Kidney (tissue), 14 donors: Measurements from ENCODE around the gene RIMBP2. TPM values are rescaled to one million over a fixed set of nuclear protein-coding genes. Genes with fewer than 3 reads are reported as not detected.
A peak's percentile ranks its signal among the peaks of the same experiment; 100 is the strongest.

Experiments used
- DNase-seq, 5 donors: peaks; one replicate each; pipeline ENCODE4 v3.0.0-alpha.2; 2013 to 2020
- FAIRE-seq: peaks from 2 replicates; lab custom pipeline; 2012; peaks lifted over from hg19 to GRCh38; lab: Jason Lieb, UNC
- H3K27ac ChIP-seq, 2 donors: one replicate each; pipeline ENCODE4 v1.7.0; 2013; ENCODE audit warnings: low read depth in 2 of 2, low read length in 2 of 2, inconsistent platforms in 1 of 2
- H3K27me3 ChIP-seq: one replicate; pipeline ENCODE4 v1.7.1; 2013; ENCODE audit warnings: low read length, inconsistent platforms; ENCODE audit not compliant: control insufficient read depth, insufficient read depth
- H3K36me3 ChIP-seq, 3 donors: one replicate each; pipeline versions ENCODE4 v1.7.0 to v1.7.1; 2013; ENCODE audit warnings: low read length in 3 of 3, control low read depth in 1 of 3, inconsistent platforms in 1 of 3; ENCODE audit not compliant: insufficient read depth in 3 of 3, control insufficient read depth in 2 of 3
- H3K4me1 ChIP-seq, 3 donors: one replicate each; pipeline versions ENCODE4 v1.7.0 to v1.7.1; 2013; ENCODE audit warnings: low read length in 3 of 3, inconsistent platforms in 1 of 3, low read depth in 1 of 3; ENCODE audit not compliant: control insufficient read depth in 2 of 3, insufficient read depth in 2 of 3
- H3K4me3 ChIP-seq, 3 donors: one replicate each; pipeline versions ENCODE4 v1.7.0 to v1.8.1; 2013; ENCODE audit warnings: low read length in 3 of 3, control low read depth in 1 of 3, inconsistent platforms in 1 of 3
- H3K9ac ChIP-seq, 3 donors: one replicate each; pipeline versions ENCODE4 v1.7.0 to v1.7.1; 2013; ENCODE audit warnings: low read length in 3 of 3, control low read depth in 1 of 3, inconsistent platforms in 1 of 3
- H3K9me3 ChIP-seq, 3 donors: one replicate each; pipeline versions ENCODE4 v1.7.0 to v1.7.1; 2013; ENCODE audit warnings: low read length in 3 of 3, control low read depth in 1 of 3, inconsistent platforms in 1 of 3; ENCODE audit not compliant: control insufficient read depth in 2 of 3, insufficient read depth in 1 of 3
- CTCF ChIP-seq: IDR thresholded peaks from 3 replicates; pipeline ENCODE4 v1.5.1; 2012; ENCODE audit warnings: mild to moderate bottlenecking, moderate library complexity, borderline replicate concordance; ENCODE audit not compliant: insufficient read depth; ENCODE audit errors: extremely low read depth
- intact Hi-C: fragments of 100-400 bp; cut with DNase I; formaldehyde crosslinking; loops from one replicate; pipeline ENCODE4 v1.11.1; 2022
- polyA plus RNA-seq: library from polyadenylated mRNA; stranded (reverse); fragments of 350-450 nt; fragmentation: Illumina TruSeq; extraction: RNeasy Lipid Tissue Mini Kit (QIAGEN cat#74804); gene quantifications from one replicate; pipeline ENCODE4 v1.2.3, GENCODE V29; 2014; ENCODE audit warnings: low read depth, low replicate concordance; ENCODE audit not compliant: insufficient read depth
- total RNA-seq: library from RNA; stranded (reverse); fragmentation: NEBNext Ultra II Directional; extraction: Animal tissue kit (Norgen Biotek cat#: 25700); gene quantifications from one replicate; pipeline ENCODE4 v1.2.1, GENCODE V29; 2021
- donor health status: control.
- donor health status: control.
- donor health status: control.
- donor health status: control.
- donor health status: control.
- donor health status: DM: yes; HTN: yes; CAD: no.
- donor health status: Normal renal cell carcinoma (clear cell type).

The RIMBP2 gene
- total and polyA plus RNA-seq, 2 donors from 2014 or later, result 2.8 to 51.7 TPM

GRCh38 chr12:130671556-130671955, 44.5 kb downstream of the RIMBP2 start:
- Histone ChIP-seq H3K4me3 (no peak overlapping the region), H3K27me3 (no peaks in the 10 kb centered on the region), H3K27ac (no peak overlapping the region), H3K4me1 (no peaks in the 10 kb centered on the region), H3K9ac (no peak overlapping the region), H3K9me3 (peaks cover 0 to 12% (median 0%) of the 10 kb centered on the region in 3 donors), H3K36me3 (no peaks in the 10 kb centered on the region)
- FAIRE-seq (no peak), DNase-seq (peak in 1 of 5 donors; percentile 34)
- no peak for TF ChIP-seq CTCF
- intact Hi-C loops, result no loop called here

- H3K9ac ChIP-seq, result no peak overlapping the region
- no peak overlapping the region for H3K27ac ChIP-seq
- no peak for FAIRE-seq
- peaks cover 0 to 11% (median 0%) of the 10 kb centered on the region in 3 donors for H3K9me3 ChIP-seq
- H3K36me3 ChIP-seq, result no peaks in the 10 kb centered on the region
- TF ChIP-seq CTCF, result no peak
- no peak for DNase-seq
- H3K4me3 ChIP-seq, result no peak overlapping the region
- H3K27me3 ChIP-seq, result no peaks in the 10 kb centered on the region
- intact Hi-C loops, result no loop called here
- no peaks in the 10 kb centered on the region for H3K4me1 ChIP-seq
Observed at GRCh38 chr12:130669797-130670196, 46.3 kb downstream of the RIMBP2 start.

- intact Hi-C loops, result no loop called here
- Histone ChIP-seq H3K9me3 (peaks cover 0 to 11% (median 2%) of the 10 kb centered on the region in 3 donors), H3K4me1 (no peaks in the 10 kb centered on the region), H3K4me3 (no peak overlapping the region), H3K36me3 (no peaks in the 10 kb centered on the region), H3K9ac (no peak overlapping the region), H3K27me3 (no peaks in the 10 kb centered on the region), H3K27ac (no peak overlapping the region)
- FAIRE-seq (no peak), DNase-seq (no peak)
- TF ChIP-seq CTCF, result no peak
Observed at GRCh38 chr12:130669205-130669557, 46.9 kb downstream of the RIMBP2 start.
